HL-60/S4 (cell line): ENCODE data around the gene SGTA.

Experiments
- in situ Hi-C: fragments of 300-500 bp; cut with MboI; formaldehyde crosslinking; loops from 2 replicates; pipeline ENCODE4 v1.14.3; 2022; ENCODE audit warnings: low sequenced_read_pairs

The SGTA gene

GRCh38 chr19:2810141-2811091, 27.3 kb upstream of the SGTA start:
- in situ Hi-C loops: no loop called here

GRCh38 chr19:2809387-2810140, 26.5 kb upstream of the SGTA start:
- in situ Hi-C loops: no loop called here

DNA sequence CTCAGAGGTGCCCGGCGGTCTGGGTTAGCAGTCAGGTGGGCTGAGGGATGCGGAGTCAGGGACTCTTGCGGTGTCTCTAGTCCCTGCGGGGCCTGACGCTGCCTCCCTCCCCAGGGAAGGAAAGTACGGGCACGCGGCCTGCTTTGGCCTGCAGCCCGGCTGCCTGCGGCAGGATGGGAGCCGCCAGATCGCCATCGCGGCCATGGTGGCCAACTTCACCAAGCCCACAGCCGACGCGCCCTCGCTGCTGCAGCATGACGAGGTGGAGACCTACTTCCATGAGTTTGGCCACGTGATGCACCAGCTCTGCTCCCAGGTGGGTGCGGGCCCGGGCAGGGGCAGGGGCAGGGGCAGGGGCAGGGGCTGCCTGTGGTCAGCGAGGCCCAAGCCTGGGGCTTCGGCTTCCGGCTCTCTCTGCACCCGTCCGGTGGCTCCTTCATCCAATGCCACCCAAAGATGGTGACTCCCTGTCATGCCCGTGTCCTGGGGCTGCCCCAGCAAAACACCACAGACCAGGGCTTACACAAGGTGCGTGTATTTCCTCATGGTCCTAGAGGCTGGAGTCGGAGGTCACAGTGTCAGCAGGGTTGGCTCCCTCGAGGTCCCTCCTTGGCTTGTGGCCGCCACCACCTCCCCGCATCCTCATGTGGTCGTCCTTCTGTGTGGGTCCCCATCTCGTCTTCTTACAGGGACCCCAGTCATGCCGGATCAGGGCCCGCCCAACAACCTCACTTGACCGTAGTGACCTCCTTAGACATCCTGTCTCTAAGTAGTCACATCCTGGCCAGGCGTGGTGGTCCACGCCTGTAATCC, 25.3 kb upstream of the SGTA start:
- in situ Hi-C loops: no loop called here

GRCh38 chr19:2807379-2808128, 24.5 kb upstream of the SGTA start:
- in situ Hi-C loops: no loop called here

- in situ Hi-C loops: no loop called here
Measured at GRCh38 chr19:2806736-2807378, 23.8 kb upstream of the SGTA start.

DNA sequence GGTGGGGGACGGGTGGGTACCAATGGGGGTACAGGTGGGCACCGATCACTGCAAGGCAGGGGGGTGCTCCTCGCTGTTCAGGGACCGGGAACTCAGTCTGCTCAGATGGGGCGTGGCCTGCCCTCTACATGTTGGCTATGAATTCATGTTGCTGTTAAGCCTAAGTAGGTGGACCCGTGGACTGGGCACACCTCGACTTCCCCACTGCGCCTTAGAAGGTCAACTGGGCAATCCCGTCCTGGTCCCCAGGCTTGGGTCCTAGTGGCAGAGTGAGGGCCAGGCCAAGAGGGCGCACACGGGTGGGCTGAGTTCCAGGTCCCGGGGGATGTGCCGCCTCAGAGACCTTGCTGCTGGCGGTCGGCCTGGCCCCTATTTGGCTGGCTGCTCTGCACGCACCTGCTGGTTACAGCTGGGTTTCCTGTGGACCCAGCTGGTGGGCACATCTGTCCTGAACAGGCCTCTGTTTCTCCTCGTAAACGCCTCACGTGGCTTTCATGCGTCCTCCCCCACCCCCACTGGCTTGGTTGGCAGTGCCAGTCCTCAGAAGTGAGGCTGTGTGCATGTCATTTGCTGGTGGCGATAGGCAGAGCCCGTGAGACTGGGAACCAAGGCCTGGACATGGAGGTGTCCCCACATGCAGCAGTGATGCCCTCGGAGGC, 23.0 kb upstream of the SGTA start:
- in situ Hi-C loops: no loop called here

- in situ Hi-C loops: no loop called here
Measured at GRCh38 chr19:2805261-2805900, 22.3 kb upstream of the SGTA start.

DNA sequence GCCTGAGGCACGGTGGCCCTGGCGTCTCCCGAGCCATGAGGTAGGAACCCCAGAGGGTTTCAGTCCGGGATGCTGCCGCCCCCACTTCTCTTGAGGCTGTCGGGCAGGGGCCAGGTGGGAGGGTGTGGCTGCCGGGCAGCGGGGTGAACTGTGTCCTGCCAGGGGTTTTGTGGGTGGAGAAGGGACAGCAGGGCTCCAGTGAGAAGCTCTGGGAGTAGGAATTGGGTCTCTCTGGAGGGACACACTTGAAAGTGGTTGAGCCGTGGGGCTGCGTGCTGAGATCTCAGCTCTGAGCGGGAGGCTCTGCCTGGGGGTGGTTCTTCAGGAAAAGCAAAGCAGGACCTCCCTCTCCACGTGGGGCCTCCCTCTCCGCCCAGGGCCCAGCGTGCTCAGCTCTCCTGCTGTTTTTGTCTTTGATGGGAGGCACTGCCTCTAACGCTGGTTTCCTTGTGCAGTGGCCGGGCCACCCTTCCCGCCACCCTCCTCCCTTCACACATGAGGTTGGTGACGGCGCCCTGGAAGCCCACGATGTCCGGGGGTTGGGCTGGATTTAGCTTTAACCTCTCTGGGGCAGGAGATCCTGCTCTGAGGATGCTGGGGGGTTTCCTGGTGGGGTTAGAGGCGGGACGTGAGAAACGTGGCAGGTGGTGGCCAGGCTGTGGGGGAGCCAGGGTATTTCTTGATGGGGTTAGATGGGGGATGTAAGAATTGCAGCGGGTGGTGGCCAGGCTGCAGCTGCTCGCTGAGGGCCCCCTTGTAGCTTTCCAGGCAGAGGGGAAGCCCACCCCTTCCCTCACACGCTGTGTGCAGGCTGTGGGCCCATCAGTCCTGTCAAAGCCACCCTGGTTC, 21.3 kb upstream of the SGTA start:
- in situ Hi-C loops: no loop called here

DNA sequence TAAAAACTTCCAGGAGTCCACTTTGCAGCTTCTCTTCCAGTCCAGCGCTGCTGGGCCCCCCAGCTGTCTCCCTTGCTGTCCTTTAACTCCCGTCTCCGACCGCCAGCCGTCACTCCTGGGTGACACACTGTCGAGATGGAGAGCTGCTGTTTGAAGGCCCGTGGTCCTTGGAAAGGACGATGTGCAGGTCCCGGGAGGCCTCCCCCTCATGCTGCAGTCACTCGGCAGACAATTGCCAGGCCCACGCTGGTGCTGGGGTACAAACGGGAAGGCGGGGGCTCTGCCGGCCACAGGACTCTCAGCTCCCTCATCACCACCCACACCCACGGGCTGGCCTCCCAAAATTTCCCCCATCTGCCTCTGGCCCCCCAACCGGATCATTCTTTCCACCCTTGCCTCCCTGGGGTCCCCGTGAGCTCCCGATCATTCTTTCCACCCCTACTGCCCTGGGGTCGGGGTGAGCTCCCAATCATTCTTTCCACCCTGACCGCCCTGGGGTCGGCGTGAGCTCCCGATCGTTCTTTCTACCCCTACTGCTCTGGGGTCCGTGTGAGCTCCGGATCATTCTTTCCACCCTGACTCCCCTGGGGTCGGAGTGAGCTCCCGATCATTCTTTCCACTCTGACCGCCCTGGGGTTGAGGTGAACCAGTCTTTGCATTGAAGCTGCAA, 20.5 kb upstream of the SGTA start:
- in situ Hi-C loops: no loop called here

DNA sequence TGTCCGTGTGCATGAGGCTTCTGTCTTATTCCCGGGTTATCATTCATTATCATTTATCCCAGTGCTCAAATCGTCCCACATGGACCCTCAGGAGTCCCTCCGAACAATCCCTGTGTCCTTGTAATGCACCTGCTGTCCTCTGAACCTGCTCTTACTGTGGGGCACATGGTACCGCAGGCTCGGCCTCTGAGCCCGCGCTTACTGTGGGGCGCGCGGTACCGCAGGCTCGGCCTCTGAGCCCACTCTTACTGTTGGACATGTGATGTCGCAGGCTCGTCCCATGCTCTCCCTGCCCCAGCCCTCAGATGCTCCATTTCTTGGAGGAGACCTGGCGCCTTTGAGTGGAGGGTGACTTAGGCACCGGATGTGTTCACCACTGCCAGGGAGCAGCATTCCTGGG, 19.8 kb upstream of the SGTA start:
- in situ Hi-C loops: no loop called here

GRCh38 chr19:2800506-2800905, 17.4 kb upstream of the SGTA start:
- in situ Hi-C loops: no loop called here

- in situ Hi-C loops: no loop called here
Measured at GRCh38 chr19:2799273-2800020, 16.4 kb upstream of the SGTA start.

DNA sequence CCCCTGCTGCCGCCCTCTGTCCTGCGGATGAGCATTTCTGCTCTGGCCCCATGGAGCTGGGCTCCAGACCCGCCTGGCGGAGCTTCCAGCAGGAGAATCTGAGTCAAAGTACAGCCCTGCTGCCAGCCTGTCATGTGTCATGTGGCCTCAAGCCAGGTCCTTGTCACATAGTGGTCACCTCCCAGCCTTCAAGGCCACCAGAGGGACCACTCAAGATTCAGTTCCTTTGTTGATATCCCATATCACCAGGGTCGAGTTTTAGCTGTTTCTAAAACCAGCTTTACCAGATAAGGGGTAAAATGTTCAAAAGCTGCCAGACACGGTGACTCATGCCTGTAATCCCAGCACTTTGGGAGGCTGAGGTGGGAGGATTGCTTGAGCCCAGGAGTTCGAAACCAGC, 15.7 kb upstream of the SGTA start:
- in situ Hi-C loops: no loop called here

- in situ Hi-C loops: no loop called here
Measured at GRCh38 chr19:2798158-2798685, 15.1 kb upstream of the SGTA start.

GRCh38 chr19:2797280-2797679, 14.2 kb upstream of the SGTA start:
- in situ Hi-C loops: no loop called here

- in situ Hi-C loops: no loop called here
Measured at GRCh38 chr19:2796659-2797266, 13.7 kb upstream of the SGTA start.
